Right lobe of liver (tissue), 4 donors: ENCODE data around the gene DCPS.

Source experiments
- POLR2A ChIP-seq: fragments of 450-650 bp; IDR thresholded peaks from one replicate; pipeline ENCODE4 v1.6.1; 2017; ENCODE audit warnings: antibody characterized with exemption, mild to moderate bottlenecking
- TF ChIP-seq, protein P1 (sequence below), 4 donors: fragments of 200-600 bp in 3 of 4; fragments of 450-650 bp in 1 of 4; IDR thresholded peaks; one replicate each; pipeline versions ENCODE4 v1.5.1 to v1.8.0; 2016 to 2022; ENCODE audit warnings: antibody characterized with exemption in 4 of 4, mild to moderate bottlenecking in 2 of 4
- donor health status: DM: no; HTN: no; CAD: no.
- donor health status: DM: no; HTN: no; CAD: no.
- donor health status: DM: no; HTN: yes; CAD: no.

DNA sequence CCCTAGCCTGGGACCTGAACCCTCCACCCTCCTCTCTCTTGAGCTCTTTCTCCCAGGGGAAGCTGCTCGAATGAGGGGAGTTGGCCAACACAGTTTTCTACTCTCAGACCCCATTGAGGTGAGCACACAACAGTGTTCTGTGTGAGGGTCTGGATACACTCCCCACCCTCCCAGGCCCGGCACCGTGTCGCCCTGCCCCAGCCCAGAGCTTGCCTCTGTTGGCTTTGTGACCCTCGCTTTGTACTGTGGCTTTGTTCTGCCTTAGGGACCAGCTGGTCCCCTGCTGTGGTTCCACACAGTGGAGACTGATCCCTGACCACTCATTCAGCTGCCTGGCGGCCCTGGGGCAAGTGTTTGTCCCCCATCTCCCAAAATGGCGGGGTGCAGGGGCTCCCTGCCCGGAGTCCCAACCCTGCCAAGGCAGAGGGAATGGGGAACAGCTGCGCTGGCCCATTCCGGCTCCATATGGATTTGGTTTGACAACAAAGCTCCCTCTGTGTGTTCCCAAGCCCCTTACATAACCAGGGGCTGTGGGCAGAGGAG, 59.9 kb downstream of the DCPS start:
- no peak for TF ChIP-seq POLR2A
- TF ChIP-seq, protein P1, sequence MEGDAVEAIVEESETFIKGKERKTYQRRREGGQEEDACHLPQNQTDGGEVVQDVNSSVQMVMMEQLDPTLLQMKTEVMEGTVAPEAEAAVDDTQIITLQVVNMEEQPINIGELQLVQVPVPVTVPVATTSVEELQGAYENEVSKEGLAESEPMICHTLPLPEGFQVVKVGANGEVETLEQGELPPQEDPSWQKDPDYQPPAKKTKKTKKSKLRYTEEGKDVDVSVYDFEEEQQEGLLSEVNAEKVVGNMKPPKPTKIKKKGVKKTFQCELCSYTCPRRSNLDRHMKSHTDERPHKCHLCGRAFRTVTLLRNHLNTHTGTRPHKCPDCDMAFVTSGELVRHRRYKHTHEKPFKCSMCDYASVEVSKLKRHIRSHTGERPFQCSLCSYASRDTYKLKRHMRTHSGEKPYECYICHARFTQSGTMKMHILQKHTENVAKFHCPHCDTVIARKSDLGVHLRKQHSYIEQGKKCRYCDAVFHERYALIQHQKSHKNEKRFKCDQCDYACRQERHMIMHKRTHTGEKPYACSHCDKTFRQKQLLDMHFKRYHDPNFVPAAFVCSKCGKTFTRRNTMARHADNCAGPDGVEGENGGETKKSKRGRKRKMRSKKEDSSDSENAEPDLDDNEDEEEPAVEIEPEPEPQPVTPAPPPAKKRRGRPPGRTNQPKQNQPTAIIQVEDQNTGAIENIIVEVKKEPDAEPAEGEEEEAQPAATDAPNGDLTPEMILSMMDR (IDR thresholded peaks at IDR 0.05) = no peak
